DND-41 (cell line): ENCODE results near the gene CD180.

Source experiments
- ATAC-seq: fragments of 200-7000 bp; cut with Tn5 transposase; 3 replicates; pipeline ENCODE4 v1.9.1; 2021; ENCODE audit warnings: low read depth; ENCODE audit not compliant: insufficient read depth
- DNase-seq: peaks from one replicate; pipeline ENCODE4 v3.0.0-alpha.2; 2020
- H2AFZ ChIP-seq: 2 replicates; pipeline ENCODE4 v1.6.0; 2012; ENCODE audit warnings: low read depth, low read length
- H3K27ac ChIP-seq: 2 replicates; pipeline ENCODE4 v1.5.1; 2012; ENCODE audit warnings: low read length, inconsistent platforms
- H3K27me3 ChIP-seq: fragments of 200-600 bp; sonication (generic); 2 replicates; pipeline ENCODE4 v1.6.0; 2012; ENCODE audit warnings: low read length, mild to moderate bottlenecking, inconsistent platforms; ENCODE audit not compliant: insufficient read depth, poor library complexity
- H3K36me3 ChIP-seq: 2 replicates; pipeline ENCODE4 v1.5.1; 2012; ENCODE audit warnings: low read length, inconsistent platforms; ENCODE audit not compliant: insufficient read depth
- H3K4me1 ChIP-seq: 2 replicates; pipeline ENCODE4 v1.5.1; 2012; ENCODE audit warnings: mild to moderate bottlenecking, low read length; ENCODE audit not compliant: insufficient read depth
- H3K4me2 ChIP-seq: 2 replicates; pipeline ENCODE4 v1.6.0; 2012; ENCODE audit warnings: mild to moderate bottlenecking, moderate library complexity, low read length, inconsistent platforms; ENCODE audit not compliant: insufficient read depth
- H3K4me3 ChIP-seq, 2 experiments: fragments of 200-600 bp in 1 of 2; shearing (Covaris generic) in 1 of 2; 2 replicates each; pipeline ENCODE4 v1.5.1; 2012 to 2016; ENCODE audit warnings: inconsistent platforms in 2 of 2, low read length in 2 of 2, mild to moderate bottlenecking in 2 of 2, low read depth in 1 of 2, moderate library complexity in 1 of 2
- H3K79me2 ChIP-seq: 2 replicates; pipeline ENCODE4 v1.6.0; 2012; ENCODE audit warnings: low read length, inconsistent platforms; ENCODE audit not compliant: insufficient read depth
- H3K9ac ChIP-seq: 2 replicates; pipeline ENCODE4 v1.6.0; 2012; ENCODE audit warnings: low read depth, mild to moderate bottlenecking, inconsistent platforms, low read length, moderate library complexity
- H3K9me3 ChIP-seq: 2 replicates; pipeline ENCODE4 v1.5.1; 2012; ENCODE audit warnings: low read length, moderate library complexity, mild to moderate bottlenecking, inconsistent platforms; ENCODE audit not compliant: insufficient read depth, severe bottlenecking
- H4K20me1 ChIP-seq: 2 replicates; pipeline ENCODE4 v1.6.0; 2012; ENCODE audit warnings: low read length; ENCODE audit not compliant: insufficient read depth
- CTCF ChIP-seq: IDR thresholded peaks from 2 replicates; pipeline ENCODE4 v1.5.1; 2012; ENCODE audit warnings: borderline replicate concordance, low read length, moderate library complexity, mild to moderate bottlenecking; ENCODE audit not compliant: poor library complexity, severe bottlenecking; ENCODE audit errors: extremely low read depth
- EZH2 ChIP-seq: IDR thresholded peaks from 3 replicates; pipeline ENCODE4 v1.6.1; 2012; ENCODE audit warnings: borderline replicate concordance, low read depth, mild to moderate bottlenecking, moderate library complexity, low read length, inconsistent platforms; ENCODE audit not compliant: severe bottlenecking

CD180 gene

DNA sequence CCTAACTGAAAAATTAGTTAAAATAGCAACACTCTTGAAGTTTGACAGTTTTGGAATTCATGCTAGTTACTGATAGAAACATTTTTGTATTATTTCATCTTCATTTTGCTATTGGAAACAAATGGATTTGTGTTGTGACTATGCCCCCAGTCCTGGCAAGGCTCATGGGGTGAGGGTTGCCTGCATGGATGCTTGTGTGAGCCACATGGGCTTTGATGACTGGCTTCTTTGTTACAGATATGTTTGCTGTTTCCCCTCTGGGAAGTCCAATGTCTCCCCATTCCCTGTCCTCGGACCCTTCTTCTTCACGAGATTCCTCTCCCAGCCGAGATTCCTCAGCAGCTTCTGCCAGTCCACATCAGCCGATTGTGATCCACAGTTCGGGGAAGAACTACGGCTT is 44.2 kb downstream of the CD180 start:
- TF ChIP-seq EZH2: no peak
- TF ChIP-seq CTCF: no peak
- no peaks in the 10 kb centered on the region for H3K4me1 ChIP-seq
- H4K20me1 ChIP-seq: no peaks in the 10 kb centered on the region
- H3K36me3 ChIP-seq: peaks cover 40% of the 10 kb centered on the region; the same call in 1 of the 2 replicates
- DNase-seq (no peak), ATAC-seq (no peak)
- H3K27me3 ChIP-seq: no peaks in the 10 kb centered on the region
- no peak overlapping the region for H3K4me2 ChIP-seq
- no peaks in the 10 kb centered on the region for H3K79me2 ChIP-seq
- H3K9ac ChIP-seq: no peak overlapping the region
- no peaks in the 10 kb centered on the region for H3K9me3 ChIP-seq
- no peak overlapping the region for H3K4me3 ChIP-seq
- no peak overlapping the region for H2AFZ ChIP-seq
- H3K27ac ChIP-seq: no peak overlapping the region

DNA sequence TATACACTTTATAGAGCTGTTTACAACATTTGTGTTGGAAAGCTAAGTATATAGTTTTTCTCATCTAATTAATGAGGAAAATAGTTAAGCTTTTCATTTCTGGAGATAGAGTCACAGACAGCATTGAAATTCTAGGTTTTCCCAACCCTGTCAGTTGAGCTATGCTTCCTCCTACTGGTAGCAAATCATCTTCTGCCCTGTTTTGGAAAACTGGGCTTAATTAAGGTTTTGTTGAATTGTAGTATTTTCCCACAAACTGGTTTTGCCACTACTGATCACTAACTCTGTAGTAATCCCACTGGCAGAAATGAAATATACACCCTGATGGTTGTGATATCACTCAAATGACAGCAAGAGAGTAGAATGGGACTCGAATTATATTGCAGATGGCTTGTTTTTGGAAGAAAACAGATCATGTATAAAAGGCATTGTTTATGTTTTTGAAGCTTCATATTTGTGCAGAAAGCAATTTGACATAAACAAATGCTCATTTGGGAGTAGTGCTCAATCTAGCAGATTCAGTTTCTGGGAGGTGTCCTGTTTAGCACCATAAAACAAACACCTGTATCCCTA is 46.6 kb downstream of the CD180 start:
- Histone ChIP-seq H3K4me3 (no peak overlapping the region), H3K4me1 (no peaks in the 10 kb centered on the region), H4K20me1 (no peaks in the 10 kb centered on the region), H3K4me2 (no peak overlapping the region), H2AFZ (no peak overlapping the region), H3K79me2 (no peaks in the 10 kb centered on the region), H3K27me3 (no peaks in the 10 kb centered on the region), H3K9ac (no peak overlapping the region), H3K27ac (no peak overlapping the region), H3K36me3 (peaks cover 50% of the 10 kb centered on the region), H3K9me3 (no peaks in the 10 kb centered on the region)
- TF ChIP-seq EZH2 (no peak), CTCF (peak; percentile 43)
- ATAC-seq: no peak
- no peak for DNase-seq

DNA sequence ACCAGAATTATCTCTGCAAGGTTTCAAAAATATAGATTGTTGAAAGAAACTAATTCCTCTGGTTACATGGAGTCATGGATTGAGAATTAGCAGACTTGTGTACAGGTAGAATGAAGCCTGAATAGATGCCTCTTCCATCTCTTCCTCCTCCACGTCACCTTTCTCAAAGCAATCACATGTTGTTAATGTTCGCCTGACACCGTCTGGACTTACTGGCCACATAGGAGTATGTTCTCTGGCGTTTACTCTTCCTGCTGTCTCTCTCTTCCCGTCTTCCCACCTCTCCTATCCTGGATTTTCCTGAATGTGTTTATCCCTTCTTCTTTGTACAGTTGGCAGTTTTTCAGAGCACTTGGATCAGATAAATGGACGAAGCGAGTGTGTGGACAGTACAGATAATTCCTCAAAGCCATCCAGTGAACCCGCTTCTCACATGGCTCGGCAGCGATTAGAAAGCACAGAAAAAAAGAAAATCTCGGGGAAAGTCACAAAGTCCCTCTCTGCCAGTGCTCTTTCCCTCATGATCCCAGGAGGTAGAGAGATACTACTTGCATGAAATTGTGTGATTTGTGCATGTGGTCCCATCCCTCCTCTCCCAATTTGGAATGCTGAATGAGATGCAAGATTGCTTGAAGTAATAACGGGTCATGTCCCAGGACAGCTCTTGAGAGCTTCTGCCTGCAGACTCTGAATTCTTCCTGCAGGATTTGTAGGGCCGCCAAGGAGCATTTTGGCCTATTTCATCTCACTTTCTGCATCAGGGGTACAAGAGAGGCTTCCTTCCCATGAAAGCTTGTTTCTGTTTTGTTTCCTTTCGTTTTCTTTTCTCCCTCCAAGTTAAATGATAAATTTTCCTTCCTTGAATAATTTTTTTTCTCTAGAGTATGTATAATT is 47.3 kb downstream of the CD180 start:
- H3K27ac ChIP-seq: no peak overlapping the region
- H3K79me2 ChIP-seq: no peaks in the 10 kb centered on the region
- H3K27me3 ChIP-seq: no peaks in the 10 kb centered on the region
- H3K4me2 ChIP-seq: no peak overlapping the region
- no peak overlapping the region for H3K4me3 ChIP-seq
- TF ChIP-seq EZH2 (no peak), CTCF (no peak)
- no peaks in the 10 kb centered on the region for H4K20me1 ChIP-seq
- H3K4me1 ChIP-seq: no peaks in the 10 kb centered on the region
- no peak overlapping the region for H3K9ac ChIP-seq
- no peak for ATAC-seq
- no peak for DNase-seq
- no peaks in the 10 kb centered on the region for H3K9me3 ChIP-seq
- H3K36me3 ChIP-seq: peaks cover 51% of the 10 kb centered on the region
- H2AFZ ChIP-seq: no peak overlapping the region
